ENCODE data around the gene HACD4. TPM values are rescaled to one million over a fixed set of nuclear protein-coding genes. Genes with fewer than 3 reads are reported as not detected.
"Not testable (repeated sequence)": the region's sequence is repeated elsewhere in the genome, so short reads cannot be mapped to it uniquely, and the experiment has no call there.

Gene HACD4
- total RNA-seq, 1 donor from 2014 or later, result 5.8 TPM

GRCh38 chr9:21016701-21017491 is 14.5 kb downstream of the HACD4 start:
- DNase-seq, result peak; percentile 34

- no peak for DNase-seq
Observed at GRCh38 chr9:21015995-21016394, 15.4 kb downstream of the HACD4 start.

GRCh38 chr9:21015129-21015815 is 16.2 kb downstream of the HACD4 start:
- DNase-seq, result peak; percentile 56

GRCh38 chr9:21002040-21002439 is 29.4 kb downstream of the HACD4 start:
- DNase-seq, result no peak

GRCh38 chr9:21001581-21001980 is 29.9 kb downstream of the HACD4 start:
- no peak for DNase-seq

- no peak for DNase-seq
Observed at GRCh38 chr9:20997503-20998076, 33.9 kb downstream of the HACD4 start.

GRCh38 chr9:20996809-20997208 is 34.6 kb downstream of the HACD4 start:
- DNase-seq, result no peak

GRCh38 chr9:20995616-20996015 is 35.8 kb downstream of the HACD4 start:
- DNase-seq, result no peak

- DNase-seq, result no peak
Observed at GRCh38 chr9:20994486-20994885, 37.0 kb downstream of the HACD4 start.

GRCh38 chr9:20990867-20991266 is 40.6 kb downstream of the HACD4 start:
- DNase-seq, result no peak

GRCh38 chr9:20989923-20990341 is 41.5 kb downstream of the HACD4 start:
- no peak for DNase-seq

GRCh38 chr9:20988671-20989315 is 42.6 kb downstream of the HACD4 start:
- peak; percentile 27 for DNase-seq

- DNase-seq, result no peak
Observed at GRCh38 chr9:20988061-20988460, 43.4 kb downstream of the HACD4 start.

GRCh38 chr9:20987521-20987920 is 43.9 kb downstream of the HACD4 start:
- no peak for DNase-seq

GRCh38 chr9:20985851-20986600 is 45.4 kb downstream of the HACD4 start:
- DNase-seq, result no peak

- peak; percentile 18 for DNase-seq
Observed at GRCh38 chr9:20984506-20984905, 46.9 kb downstream of the HACD4 start.

GRCh38 chr9:20981486-20981885 is 50.0 kb downstream of the HACD4 start:
- DNase-seq, result peak; percentile 74

- peak; percentile 78 for DNase-seq
Observed at GRCh38 chr9:20980832-20981455, 50.5 kb downstream of the HACD4 start.

- no peak for DNase-seq
Observed at GRCh38 chr9:20978249-20978648, 53.2 kb downstream of the HACD4 start.

GRCh38 chr9:20974191-20974938 is 57.1 kb downstream of the HACD4 start:
- DNase-seq, result not testable (repeated sequence)

Data from tongue (tissue), 2 donors.